HG02610 (cell line): ENCODE data around the gene C3.

ENCODE experiments used
- ATAC-seq: cut with Tn5 transposase; IDR thresholded peaks from one replicate; pipeline ENCODE4 v1.9.1; 2021; ENCODE audit warnings: mild to moderate bottlenecking, moderate library complexity; ENCODE audit not compliant: unreplicated experiment

C3 gene

DNA sequence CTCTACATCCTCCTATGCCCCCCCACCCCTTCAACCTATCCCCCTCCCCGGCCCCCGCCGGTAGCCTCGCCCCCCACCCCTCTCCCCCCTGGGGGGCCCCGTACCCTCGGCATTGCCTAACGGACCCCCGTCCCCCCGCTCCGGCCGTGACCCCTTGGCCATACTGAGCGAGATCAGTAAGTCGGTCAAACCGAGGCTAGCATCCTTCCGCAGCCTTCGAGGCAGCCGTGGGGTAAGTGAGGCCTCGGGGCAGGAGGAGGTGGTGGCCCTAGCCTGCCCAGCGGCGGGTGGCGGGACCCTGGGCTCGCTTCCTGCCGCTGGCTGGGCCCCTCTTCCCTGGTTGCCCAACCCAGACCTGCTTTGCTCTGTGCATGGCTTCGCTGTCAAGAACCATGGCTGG, 25.5 kb upstream of the C3 start:
- no peak for ATAC-seq

- ATAC-seq = no peak
Observed at GRCh38 chr19:6744381-6745301, 24.2 kb upstream of the C3 start.

DNA sequence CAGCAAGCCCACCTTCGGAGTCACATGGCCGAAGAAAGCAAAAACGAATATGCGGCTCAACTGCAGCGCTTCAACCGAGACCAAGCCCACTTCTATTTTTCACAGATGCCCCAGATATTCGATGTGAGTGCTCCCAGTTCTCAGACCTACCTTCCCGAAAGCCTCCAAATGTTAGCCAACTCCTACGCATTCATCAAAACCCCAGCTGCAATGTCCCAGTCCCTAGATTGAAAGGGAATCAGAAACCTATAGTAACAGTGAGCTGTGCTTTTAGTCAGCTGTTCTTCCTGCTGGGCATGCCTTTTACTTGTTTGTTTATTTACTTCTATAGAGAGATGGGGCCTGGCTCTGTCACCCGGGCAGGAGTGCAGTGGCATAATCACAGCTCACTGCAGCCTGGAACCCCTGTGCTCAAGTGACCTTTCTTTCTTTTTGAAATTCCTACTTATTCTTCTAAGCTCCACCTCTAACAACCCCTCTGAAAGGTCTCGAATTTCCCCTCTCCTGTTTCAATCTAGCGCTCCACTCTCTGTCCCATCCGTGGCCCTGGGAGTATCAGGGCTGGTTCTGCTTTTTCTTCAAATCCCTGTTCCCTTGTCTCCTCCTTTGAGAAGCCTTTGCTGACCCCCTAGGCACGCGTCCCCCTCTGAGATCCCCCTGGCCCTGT, 23.4 kb upstream of the C3 start:
- no peak for ATAC-seq

GRCh38 chr19:6743066-6743465, 22.6 kb upstream of the C3 start:
- no peak for ATAC-seq

- ATAC-seq = no peak
Observed at GRCh38 chr19:6740589-6741343, 20.3 kb upstream of the C3 start.

- no peak for ATAC-seq
Observed at GRCh38 chr19:6739883-6740588, 19.6 kb upstream of the C3 start.

- ATAC-seq = no peak
Observed at GRCh38 chr19:6739390-6739882, 19.0 kb upstream of the C3 start, which contains the start of gene TRIP10. Gene TRIP10, plus strand, starts transcription at chr19:6739680. Its CDS starts 82 bp downstream, at chr19:6739762.

DNA sequence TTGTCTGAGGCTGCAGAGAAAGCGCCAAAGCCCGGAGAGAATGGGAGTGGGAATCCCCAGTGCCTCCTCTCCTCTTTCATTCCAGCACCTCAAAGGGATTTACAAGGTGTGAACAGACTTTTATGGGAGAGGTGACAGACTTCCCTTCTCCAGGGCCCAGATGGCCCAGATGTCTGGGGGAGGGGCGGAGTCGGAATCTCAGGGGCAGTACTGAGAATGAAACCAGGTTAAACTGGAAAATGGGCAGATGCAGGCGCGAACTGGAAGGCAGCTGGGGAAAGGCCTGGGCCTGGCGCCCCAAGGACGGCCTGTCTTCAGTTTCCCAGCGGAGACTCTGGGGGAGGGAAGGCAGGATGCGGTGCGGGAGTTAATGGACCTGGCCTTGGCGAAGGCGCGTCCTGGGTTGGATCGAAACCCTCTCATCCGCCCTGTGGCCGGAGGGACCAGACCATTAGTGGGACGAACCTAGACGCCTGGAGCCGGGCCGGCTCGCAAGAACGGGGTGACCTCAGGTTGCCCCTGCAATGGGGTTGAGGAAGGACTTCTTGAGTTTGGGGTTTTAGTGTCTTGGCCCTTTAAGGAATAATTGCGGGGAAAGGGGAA, 18.4 kb upstream of the C3 start:
- ATAC-seq = no peak

DNA sequence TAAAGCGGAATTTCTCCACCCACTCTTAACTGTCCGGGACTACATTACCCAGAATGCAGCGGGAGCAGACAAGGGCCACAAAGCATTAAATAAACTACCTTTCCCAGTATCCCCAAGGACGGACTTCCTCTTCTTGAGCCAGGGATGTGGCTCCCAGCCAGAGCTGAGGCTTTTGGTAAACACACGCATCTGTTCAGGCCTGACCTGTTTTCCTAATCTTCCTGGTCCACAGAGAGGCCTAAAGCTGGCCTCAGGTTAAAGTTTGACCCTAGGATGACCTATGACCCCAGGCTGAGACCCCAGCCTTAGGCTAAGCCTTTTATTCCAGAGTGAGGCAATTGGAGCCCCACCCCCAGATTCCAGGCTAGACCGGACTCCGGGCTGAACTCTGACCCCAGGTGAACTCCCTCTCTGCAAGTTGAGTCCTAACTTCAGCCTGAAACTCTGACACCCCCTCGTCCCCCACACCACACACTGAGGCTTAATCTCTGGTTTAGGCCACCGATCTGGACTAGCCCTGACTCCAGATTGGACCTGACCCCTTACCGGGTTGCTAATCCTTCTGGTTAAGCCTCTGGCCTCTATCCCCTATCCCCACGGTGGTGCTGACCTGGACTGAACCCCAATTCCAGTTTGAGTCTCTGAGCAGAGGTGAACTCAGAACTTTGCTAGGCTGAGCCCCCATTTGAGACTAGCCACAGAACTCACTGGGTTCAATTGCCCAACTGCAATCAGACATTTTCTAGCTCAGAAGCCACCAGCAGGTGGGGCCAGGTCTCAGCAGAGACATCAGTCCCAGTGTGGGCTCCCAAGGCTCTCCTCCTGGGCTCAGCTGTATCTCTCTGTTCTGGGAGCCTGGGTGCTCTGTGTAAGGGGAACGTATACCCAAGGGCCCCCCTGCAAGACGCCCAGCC, 17.7 kb upstream of the C3 start:
- ATAC-seq = no peak

DNA sequence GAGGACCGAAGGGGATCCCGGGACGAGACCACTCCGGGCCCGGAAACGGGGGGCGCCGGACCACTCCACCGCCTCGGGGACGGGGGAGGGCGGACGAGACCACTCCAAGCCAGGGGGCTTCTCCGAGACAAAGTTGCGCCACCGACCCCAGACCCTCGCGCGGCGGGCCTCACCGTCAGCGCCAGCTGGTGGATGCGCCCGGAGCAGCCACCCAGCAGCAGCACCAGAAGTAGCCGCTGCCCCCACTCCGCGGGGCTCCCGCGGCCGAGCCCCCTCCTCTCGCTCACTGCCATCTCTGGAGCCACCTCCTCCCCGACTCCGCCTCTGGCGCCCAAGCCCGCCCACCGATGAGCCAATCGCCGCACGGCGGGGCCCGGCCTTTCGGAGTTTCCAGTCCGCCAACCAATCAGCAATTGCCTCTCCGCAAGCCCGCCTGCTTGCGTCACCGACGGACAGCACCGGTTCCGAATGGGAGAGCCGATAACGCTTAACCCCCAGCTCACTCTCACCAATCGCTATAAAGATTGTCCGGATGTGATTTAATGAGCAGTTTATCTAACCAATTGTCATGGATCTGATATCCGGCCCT, 16.9 kb upstream of the C3 start, which contains the start of gene GPR108:
TSS of gene GPR108 (minus strand) at position 297 of the 589 bp plus-strand sequence. CDS start at position 293, 4 bp downstream.
- peak; percentile 61 for ATAC-seq

- no peak for ATAC-seq
Observed at GRCh38 chr19:6736917-6737283, 16.4 kb upstream of the C3 start.

- ATAC-seq = no peak
Observed at GRCh38 chr19:6736169-6736916, 15.9 kb upstream of the C3 start.

GRCh38 chr19:6735181-6735911, 14.9 kb upstream of the C3 start:
- ATAC-seq = no peak

DNA sequence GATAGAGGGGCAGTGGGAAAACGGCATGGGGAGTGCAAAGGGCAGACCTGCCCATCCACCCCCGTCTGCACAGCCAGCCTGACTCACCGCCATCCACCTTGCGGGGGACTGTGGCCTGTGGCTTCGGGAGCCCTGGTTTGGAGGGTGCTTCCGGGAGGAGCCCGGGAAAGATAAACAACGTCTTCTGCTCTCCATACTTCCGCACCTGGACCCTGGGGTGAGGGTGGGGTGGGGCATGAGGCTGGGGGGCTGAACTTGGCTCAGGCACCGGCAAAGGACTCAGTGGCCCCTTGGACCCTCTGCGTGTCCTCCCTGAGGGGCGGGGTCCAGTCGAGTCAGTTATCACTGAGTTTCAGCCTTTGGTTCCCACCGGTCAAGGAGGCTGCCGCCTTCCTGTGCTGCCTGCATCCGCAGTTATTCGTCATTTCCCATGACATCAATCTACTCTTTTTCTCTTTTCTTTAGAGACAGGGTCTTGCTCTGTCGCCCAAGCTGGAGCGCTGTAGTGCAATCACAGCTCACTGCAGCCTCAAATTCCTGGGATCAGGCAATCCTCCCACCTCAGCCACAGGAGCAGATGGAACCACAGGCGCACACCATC, 13.7 kb upstream of the C3 start:
- no peak for ATAC-seq

DNA sequence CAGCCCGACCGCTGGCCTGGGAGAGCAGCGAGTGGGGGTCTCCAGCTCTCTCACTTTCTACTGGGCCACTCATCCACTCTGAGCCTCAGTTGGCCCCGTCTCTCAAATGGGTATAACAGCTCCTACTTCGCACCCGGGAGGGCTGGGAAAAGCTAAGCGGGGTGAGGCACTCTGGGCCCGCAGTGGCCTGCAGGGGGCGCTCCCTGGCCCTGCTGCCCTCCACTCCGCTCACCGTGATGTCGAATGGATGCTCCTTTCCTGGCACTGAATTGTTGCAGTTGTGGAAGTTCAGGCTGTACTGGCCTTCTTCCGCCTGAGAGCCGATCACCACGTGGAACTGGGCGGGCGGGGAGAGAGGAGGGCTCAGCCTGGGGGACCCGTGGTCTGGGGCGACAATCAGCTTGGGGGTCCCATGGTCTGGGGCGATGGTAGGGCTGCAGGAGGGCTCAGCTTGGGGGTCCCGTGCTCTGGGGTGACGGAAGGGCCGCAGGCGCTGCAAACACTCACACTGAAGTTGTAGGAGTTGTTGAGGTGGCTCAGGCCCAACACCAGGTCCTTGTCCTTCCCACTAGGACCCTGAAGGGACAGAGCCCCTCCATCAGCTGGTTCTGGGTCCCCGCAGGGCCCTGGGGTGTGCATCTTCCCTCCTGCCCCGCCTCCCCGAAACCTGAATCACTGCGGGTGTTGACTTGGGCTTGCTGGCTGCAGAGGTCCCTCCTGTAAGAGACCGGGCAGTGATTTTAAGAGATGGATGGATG, 13.1 kb upstream of the C3 start:
- ATAC-seq = no peak

- ATAC-seq = no peak
Observed at GRCh38 chr19:6732803-6733337, 12.4 kb upstream of the C3 start.
